Activated CD8-positive, alpha-beta memory T cell treated with anti-CD3 and anti-CD28 coated beads, Interleukin-2, amount 50 U/mL, for 1 hour (primary cell): ENCODE results near the gene OVOL3.
"Not testable (repeated sequence)": the region's sequence is repeated elsewhere in the genome, so short reads cannot be mapped to it uniquely, and the experiment has no call there.

Experiments used
- DNase-seq: peaks from one replicate; pipeline ENCODE4 v3.0.0-alpha.2; 2020; ENCODE audit errors: extremely low read depth

The OVOL3 gene

DNA sequence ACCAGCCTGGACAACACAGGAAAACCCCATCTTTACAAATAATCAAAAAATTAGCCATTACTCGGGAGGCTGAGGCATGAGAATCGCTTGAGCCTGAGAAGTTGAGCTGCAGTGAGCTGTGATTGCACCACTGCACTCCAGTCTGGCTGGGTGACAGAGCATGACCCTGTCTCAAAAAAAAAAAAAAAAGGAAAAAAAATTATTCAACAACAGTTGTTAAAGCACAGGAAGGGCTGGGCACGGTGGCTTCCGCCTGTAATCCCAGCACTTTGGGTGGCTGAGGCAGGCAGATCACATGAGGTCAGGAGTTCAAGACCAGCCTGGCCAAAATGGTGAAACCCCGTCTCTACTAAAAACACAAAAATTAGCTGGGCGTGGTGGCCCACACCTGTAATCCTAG is 20.3 kb downstream of the OVOL3 start:
- not testable (repeated sequence) for DNase-seq

DNA sequence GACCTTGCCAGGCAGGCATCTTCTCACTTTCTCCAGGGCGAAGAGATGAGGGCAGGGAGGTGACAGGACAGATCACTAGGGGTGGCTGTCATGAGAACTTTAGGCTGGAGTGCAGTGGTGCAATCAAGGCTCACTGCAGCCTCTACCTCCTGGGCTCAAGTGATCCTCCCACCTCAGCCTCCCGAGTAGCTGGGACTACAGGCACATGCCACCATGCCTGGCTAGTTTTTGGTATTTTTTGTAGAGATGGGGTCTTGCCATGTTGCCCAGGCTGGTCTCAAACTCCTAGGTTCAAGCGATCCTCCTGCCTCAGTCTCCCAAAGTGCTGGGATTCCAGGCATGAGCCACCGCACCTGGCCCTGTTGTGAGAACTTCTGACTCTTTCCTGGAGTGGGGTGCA is 23.9 kb downstream of the OVOL3 start:
- DNase-seq, result not testable (repeated sequence)

DNA sequence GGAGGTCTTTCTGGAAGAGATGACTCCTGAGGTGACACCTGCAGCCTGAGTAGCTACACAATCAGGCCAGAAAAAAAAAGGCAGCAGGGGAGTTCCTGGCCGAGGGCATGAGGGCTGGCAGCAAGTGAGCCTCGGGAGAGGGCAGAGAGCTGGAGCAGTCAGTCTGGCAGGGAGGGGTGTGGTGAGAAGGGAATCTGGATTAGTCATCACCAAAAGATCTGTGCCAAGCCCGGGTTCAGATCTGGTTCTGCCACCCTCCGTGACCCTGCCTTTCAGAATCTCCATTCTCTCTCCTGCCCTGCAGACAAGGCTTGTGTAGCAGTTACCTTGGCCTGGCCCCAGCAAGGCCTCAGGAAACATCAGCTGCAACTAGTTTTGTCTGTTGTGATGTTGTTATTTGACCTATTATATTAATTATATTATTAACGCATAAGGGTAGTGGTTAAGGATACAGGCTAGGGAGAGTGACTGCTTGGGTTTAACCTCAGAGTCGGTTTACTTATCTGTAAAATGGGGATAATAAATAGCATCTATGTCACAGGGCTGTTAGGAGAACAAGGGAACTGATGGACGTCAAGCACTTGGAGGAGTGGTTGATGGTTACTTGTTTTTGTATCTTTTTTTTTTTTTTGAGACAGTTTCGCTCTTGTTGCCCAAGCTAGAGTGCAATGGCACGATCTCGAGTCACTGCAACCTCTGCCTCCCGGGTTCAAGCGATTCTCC is 26.2 kb downstream of the OVOL3 start:
- DNase-seq, result no peak

DNA sequence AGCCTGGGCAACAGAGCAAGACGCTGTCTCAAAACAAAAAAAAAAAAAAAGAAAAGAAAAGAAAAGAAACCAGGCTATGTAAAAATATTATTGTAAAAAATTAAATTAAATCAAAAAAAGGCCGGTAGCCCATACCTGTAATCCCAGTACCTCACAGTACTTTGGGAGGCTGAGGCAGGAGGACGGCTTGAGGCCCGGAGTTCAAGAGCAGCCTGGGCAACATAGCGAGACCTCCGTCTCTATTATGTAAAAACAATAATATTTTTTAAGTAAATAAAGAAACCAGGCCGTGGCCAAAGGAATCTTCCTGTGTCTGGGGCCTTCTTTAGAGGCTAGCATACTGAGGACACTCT is 28.2 kb downstream of the OVOL3 start:
- DNase-seq, result no peak

DNA sequence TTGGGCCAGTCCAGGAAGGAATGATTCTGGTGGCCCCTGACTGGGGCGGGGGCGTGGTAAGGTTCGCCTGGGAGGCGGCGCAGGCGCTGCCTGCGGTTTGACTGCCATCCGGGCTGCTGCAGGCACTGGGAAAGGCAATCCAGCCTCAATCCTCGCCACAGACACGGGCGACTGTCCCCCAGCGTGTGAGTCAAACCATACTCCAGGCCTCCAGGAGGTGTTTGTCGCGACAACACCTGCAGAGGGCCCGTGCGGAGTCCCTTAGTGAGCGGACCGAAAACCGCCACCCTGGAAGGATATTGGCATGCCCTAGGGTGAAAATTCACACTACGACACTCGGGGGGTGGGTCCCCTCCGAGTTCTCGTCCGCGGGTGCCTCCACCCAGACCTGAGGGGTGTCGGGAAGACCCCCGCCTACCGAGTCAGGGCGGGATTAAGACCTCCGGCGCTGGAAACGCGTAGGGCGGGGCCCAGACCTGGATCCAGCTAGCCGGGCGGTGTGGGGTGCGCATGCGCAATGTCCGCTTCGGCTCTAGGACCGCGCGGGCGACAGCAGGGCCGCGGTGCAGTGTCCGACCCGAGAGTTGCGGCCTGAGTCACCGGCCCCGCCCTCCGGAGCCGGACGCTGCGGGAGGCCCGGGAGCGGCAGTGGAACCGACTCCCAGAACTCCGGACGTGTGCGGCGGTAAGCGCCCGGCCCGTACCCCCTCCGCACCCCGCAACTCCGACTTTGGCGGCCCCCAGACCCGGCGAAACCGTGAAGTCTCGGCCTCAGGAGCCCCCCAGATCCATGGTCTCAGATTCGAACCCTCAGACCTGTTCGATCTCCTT is 28.7 kb downstream of the OVOL3 start, which contains the start of gene CAPNS1:
CAPNS1 (plus strand) TSS at position 594 of the 831 bp plus-strand sequence. CDS start 946 bp downstream, outside the sequence.
- peak; percentile 73 for DNase-seq

DNA sequence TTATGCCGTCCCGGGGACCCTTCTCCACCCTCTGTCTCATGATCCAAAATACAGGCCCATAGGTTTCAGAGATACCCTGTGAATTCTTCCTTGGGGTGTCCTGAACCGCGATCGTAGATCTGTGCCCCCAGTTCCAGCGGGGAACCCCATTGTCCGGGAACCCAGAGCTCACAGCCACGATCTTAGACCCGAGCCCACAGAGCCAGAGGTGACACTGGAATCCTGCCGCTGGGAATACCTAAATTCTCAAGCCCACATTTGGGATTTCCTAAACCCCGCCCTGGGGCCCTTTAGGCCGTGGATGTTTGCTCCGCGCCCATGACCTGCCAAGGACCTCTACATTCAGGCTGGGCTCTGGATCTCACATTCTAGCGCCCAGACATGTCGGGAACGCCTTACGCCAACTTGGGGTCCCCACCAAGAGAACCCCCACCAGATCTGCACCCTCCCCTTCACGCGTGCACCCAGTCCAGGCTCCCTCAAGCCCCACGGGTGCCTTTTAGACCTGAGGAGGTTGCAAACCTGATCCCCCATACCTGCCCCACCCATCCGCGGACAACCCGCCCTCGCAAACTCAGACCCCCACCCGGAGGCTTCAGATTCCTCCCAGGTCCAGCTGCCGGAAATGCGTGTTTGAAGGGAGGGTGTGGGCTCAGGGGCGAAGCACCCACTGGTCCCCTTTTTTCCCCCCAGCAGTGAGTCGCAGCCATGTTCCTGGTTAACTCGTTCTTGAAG is 29.5 kb downstream of the OVOL3 start:
- no peak for DNase-seq

DNA sequence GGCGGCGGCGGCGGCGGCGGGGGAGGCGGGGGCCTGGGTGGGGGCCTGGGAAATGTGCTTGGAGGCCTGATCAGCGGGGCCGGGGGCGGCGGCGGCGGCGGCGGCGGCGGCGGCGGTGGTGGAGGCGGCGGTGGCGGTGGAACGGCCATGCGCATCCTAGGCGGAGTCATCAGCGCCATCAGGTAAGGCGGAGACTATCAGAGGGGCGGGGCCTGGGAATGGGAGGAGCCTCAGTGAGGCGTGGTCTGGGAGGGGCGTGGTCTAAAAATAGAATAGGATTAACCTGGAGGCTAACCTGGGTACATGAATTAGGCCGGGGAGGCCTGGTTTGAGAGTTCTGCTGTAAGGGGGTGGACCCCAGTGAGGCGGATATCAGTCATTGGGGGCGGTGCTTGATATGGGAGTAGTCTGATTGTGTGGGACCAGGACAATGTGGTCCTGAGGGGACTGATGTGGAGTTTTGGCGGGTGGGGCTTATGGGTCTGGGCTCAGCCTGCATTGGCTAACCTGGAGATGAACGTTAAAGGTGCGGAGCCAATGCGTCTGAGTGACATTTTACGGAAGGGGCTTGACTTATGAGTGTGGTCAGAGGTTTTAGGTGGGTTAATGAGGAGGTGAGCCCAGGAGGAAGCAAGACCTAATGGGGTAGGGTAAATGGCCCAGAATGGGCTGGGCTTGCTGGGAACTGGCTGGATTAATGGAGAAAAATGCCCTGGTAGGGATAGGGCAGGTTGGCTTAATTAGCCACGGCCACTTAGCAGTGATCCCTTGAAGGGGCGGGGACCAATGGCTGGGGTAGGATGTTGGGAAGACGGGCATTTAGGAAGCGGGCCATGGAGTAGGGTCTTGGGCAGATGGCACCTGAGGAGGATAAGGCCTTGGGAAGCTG is 30.3 kb downstream of the OVOL3 start:
- DNase-seq, result peak; percentile 69

DNA sequence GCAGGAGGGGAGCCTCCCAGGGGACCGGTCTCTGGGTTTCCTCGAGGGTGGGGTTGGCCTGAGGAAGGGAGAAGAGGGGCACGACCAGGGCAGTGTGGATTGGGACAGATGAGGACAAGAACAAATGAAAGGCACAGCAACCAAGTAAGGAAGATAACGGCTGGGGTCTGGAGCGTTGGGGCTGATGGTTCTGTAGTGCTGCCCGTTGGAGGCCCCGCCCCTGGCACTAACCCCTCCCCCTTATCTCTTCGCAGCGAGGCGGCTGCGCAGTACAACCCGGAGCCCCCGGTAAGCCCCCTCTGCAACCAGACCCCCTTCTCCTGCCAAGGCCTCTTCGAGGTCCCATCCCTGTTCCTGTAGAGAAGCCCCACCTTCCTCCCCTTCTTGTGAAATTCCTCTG is 31.1 kb downstream of the OVOL3 start:
- DNase-seq, result no peak

DNA sequence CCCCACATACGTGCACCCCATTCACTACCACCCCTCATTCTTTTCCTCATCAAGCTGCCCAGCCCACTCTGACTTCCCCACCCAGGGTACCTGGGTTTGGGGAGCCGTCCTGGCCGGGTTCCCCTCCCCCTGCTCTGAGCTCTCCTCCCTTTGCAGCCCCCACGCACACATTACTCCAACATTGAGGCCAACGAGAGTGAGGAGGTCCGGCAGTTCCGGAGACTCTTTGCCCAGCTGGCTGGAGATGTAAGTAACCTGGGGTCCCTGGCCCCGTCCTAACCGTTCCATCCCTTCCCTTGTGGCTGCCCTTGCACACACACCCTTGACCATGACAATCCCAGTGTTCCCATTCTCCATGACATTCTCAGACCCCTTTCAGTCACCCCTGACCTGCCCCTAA is 31.6 kb downstream of the OVOL3 start:
- no peak for DNase-seq

DNA sequence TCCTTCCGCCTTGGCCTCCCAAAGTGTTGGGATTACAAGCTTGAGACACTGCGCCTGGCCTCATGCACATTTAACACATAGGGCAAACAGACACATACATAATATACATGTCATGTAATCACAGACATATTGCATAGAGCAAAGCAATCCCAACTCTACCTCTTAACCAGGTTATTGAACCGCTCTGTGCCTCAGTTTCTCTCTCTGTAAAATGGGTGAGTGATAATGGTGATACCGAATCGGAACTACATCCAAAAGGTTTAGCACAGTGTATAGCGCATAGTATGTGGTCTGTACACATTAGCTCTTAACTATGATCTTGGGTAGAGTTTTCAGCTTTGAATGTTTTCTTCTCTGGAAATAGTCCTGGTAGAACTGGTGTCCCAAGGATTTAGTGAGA is 33.7 kb downstream of the OVOL3 start:
- DNase-seq, result no peak

DNA sequence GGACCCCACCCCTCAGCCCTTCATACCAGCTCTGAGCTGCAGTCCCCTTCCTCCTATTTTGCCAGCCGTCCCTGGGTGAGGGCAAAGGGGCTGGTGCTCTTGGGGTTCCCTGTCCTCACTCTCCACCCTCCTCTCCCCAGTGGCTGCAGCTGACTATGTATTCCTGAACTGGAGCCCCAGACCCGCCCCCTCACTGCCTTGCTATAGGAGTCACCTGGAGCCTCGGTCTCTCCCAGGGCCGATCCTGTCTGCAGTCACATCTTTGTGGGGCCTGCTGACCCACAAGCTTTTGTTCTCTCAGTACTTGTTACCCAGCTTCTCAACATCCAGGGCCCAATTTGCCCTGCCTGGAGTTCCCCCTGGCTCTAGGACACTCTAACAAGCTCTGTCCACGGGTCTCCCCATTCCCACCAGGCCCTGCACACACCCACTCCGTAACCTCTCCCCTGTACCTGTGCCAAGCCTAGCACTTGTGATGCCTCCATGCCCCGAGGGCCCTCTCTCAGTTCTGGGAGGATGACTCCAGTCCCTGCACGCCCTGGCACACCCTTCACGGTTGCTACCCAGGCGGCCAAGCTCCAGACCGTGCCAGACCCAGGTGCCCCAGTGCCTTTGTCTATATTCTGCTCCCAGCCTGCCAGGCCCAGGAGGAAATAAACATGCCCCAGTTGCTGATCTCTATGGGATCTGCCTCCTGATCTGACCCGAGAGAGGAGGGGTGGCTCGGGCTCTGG is 38.9 kb downstream of the OVOL3 start:
- DNase-seq, result no peak

DNA sequence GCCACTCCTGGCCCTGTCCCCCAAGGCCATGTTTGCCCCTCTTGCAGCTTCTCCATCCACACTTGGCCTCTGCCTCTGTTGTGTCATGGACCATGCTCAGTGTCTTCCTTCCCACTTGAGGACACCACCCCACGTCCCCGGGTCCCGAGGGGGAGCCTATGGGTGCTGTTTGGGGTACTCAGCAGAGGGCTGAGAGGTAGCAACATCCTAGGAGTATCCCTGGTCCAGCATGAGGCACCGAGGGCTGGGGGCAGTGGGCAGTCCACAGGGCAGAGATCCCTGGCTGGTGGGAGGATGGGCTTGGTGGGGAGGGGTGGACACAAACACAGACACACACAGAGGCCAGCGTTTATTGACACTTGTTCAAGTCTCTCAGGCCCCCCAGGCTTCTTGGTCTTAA is 39.6 kb downstream of the OVOL3 start:
- no peak for DNase-seq

DNA sequence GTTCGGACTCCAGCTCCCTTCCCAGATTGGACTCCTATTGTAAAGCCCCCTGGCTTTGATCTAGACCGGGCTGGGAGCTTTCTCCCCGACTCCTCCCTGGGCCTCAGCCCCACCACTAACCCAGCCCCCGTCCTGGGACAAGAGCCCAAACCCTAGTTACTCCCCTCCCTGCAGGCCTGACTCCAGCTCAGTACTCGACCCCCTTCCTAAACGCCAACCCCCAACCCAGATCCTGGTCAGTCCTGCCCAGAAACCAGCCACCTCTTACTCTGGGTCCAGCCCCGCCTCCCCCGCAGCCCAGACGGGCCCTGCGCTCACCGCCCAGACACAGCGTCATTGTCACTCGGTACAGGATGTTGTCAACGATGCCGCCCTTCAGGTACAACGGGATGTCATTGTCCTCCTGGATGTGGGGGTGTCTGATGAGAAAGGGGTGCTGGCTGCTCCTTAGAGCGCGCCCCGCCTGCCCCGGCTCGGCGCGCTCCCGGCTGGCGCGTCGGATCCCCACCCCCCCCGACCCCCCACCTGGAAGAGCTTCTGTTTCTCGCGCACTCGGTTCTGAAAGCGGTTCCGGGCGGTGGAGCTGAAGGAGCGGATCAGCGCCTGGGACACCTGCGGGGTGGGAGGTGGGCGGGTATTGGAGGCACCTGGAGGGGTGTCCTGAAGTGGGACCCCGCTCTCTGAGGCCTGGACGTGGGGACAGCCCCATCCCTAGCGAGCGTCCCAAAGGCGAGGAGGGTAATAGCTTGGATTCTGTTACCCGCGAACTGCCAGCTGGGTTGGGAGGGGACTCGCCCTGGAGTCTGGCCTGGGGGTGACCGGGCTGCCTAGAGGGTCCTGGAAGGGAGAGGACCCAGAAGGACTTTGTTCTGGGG is 40.4 kb downstream of the OVOL3 start:
- DNase-seq, result no peak

DNA sequence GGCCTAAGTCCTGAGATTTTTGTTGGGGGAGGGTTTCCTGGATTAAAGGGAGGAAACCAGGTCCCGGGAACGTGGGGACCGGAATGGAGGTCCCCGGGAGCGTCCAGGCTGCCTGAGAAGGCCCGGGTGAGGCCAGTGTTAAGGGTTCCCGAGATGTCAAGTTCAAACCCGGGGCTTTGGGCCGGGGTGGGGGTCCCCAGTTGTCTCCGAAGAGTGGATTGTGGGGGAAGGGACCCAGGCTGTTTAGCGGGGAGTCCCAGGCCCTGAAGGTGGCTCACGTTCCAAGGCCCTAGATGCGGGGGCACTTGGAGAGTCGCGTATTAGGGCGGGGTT is 41.0 kb downstream of the OVOL3 start:
- DNase-seq, result no peak

DNA sequence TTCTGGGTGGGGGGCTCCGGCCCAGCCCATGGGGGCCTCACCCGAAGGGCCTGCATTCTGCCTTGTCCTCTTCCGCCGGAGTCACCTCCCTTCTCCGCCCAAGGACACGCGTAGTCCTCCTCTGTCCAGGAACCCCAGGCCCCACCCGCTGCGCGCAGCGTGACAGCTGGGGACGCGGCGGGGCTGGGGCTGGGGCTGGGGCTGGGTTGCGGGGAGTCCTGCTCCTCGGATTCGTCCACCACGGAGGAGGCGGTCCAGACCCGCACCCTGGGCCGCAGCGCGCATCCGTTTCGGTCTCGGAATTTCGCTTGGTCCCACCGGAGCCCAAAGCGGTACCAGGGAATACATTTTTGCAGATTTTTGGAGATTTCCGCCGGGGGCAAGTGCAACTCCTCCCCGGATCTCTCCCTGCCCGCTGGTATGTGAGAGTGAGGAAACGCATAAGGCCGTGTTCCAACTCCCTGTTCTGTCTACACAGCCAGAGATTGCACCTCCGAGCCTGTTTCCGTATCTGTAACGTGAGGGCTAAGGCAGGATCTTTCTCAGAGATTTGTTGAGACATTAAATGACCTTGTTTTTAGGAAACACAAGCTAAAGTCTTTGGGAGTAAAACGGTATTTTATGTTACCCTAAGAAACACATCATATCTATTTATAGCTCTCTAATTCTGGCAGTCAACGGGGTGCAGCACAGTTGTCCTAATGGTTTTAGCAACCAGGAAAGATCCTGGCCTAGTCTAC is 41.6 kb downstream of the OVOL3 start, which contains the start of gene COX7A1:
COX7A1 (minus strand) TSS at position 96 of the 740 bp plus-strand sequence; CDS start at position 56, 40 bp downstream.
- no peak for DNase-seq

DNA sequence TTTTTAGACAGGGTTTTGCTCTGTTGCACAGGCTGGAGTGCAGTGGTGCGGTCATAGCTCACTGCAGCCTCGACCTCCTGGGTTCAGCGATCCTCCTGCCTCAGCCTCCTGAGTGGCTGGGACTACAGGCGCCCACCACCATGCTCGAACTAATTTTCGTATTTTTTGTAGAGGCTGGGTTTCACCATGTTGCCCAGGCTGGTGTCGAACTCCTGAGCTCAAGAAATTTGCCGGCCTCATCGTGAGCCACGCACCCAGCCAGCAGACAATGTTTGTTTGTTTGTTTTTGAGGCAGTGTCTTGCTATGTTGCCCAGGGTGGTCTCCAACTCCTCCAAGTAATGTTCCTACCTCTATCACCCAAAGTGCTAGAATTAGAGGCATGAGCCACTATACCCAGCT is 42.2 kb downstream of the OVOL3 start:
- DNase-seq, result no peak

DNA sequence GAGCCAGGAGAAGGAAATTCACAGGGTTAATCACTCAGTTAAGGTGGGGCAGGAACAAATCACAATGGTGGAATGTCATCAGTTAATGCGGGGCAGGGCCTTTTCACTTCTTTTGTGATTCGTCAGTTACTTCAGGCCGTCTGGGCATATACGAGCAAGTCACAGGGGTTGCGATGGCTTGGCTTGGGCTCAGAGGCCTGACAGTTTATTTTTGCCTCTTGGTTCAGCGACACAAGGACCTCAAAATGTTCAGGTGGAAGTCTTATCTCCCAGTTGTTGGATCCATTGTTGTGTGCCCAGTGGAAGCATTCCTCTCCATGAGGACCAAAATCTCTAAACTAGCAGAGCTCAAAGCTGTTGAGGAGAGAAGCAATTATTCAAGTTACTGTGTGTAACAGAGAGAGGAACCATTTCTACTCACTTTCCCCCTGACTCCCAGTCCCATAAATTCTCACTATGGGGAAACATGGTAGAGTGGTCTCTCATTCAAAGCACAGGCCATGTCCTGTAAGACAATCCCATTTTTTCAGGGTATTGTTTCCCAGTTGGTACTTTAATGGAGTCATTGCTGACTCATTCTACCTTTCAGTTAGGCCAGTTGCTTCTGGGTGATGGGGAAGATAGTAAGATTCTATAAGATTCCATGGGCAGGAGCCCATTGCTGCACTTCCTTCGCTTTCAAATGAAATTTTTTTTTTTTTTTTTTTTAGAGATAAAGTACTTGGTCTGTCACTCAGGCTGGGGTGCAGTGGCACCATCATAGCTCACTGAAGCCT is 50.1 kb downstream of the OVOL3 start:
- no peak for DNase-seq
